Skin of body (tissue), 2 donors: ENCODE results near the gene KDM4C. TPM values are rescaled to one million over a fixed set of nuclear protein-coding genes. Genes with fewer than 3 reads are reported as not detected.

Experiments
- DNase-seq: peaks from one replicate; lab custom pipeline; 2025; lab: John Stamatoyannopoulos, UW
- total RNA-seq: library from RNA; depleted of rRNA; stranded (reverse); fragments of >200 nt; gene quantifications from one replicate; pipeline ENCODE4 v1.2.3, GENCODE V29; 2014

KDM4C gene
- total RNA-seq, 1 donor from 2014 or later: 45.8 TPM

DNA sequence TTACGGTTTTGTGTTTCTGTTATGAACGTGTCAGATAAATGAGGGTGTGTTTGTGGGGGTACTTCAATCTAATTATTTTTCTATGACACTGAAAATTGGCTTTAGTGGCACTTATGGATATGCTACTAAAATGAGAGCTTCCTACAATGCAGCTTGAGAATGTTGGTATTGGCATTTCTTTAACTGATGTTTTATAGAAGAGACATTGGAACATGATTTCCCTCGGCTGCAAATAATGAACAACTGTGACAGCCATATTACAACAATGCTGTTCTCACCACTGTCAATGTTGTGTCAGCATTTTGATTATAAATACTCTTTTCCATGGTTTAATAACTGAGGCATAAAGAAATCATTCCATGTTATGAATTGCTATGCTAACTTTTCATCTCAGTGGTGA, 279.4 kb downstream of the KDM4C start:
- DNase-seq: no peak

DNA sequence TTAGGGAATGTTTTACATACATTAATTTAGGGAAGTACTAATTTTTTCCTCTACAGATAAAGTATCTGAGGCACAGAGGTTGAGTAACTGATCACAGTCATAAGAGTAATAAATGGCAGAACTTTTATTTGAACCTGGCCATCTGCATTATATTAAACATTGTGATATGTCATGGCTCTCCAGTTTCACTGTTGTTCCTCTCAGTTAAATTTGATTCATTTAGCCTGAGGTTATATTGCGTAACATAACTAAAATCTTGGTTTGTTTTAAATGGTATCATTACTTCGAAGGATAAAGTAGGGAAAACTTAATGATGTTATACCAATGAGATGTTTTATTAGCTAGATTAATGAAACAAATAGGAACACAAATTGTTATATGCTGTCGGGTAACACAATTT, 284.4 kb downstream of the KDM4C start:
- DNase-seq: no peak

DNA sequence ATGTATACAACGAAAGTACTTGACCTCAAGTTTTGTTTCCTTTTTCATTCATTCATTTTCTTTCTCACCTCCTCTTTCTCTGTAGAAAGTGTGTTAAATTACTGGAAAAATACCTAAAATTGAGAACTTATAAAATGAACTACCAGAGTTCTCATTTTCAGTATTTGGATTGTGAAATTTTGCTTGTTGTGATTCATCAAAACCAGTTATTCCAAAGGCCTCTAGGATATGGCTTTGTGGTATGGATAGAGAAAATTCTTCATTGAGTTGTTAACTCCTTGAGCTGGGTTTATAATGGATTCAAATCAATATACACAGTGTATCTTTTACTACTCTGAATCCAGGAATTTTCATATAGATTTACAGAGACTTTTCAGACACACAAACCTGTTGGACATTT, 287.6 kb downstream of the KDM4C start:
- DNase-seq: no peak

DNA sequence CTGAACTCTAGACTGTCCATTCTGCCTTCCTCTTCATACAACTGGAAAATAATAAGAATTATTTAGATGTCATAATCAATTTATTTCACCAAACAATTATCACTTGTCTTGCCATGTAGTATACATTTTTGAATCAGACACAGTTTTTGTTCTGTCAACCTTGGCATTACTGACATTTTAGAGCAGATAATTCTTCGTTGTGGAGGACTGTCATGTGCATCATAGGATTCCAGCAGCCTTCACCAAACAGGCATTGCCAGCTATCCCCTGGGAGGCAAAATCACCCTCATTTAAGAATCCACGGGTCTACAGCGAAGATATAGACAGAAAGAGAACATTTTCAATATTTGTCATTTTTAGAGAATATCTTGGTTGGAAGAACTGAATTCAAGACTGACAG, 293.9 kb downstream of the KDM4C start:
- DNase-seq: no peak

DNA sequence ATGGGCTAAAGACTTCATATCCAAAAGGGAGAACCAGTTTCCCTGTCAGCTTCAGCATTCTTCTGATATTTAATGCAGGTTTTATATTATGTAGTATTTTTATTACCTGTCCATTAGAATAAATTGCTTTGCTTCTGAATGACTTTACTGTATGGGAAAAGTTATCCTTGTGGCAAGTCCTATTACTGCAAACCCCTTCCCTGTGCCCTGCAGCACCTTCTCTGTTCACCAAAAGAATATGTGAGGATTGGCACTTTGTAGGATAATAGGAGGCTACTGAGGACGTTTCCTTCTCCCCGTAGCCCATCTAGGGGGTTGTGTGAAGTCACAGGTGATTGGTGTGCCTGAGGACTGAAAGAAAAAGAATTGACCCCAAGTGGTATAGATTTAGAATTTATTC, 296.1 kb downstream of the KDM4C start:
- DNase-seq: no peak

DNA sequence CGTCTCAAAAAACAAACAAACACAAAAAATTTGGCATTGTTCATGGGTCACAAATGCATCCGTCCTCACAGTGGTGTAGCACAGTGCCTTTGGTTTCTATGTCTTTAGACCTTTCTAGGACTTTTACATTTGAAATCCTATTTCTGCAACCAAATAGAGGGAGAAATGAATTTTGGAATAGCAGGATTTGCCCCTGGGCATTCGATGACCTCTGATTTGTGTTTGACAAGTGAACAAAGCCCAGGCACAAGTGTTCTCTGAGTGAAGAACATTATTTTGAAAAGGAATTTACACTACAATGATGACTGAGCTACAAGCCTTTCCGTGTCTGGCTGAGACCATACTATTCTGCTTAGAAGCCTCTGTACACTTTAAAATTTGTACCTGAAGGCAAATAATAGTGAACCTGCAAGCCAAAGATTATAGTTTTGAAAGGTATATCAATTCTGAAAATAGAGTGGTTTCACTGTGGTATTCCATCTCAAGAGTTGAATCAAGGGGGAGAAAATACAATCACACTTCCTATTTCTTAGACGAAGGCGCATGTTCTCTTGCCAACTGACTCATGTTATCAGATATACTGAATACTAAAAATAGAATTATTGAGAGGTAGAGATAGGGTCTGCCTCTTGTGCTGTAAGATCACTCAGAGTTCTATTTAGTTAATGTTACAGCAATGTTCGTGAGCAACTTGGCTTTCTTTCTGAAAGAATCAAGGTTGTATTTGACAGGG, 297.6 kb downstream of the KDM4C start:
- DNase-seq: no peak

DNA sequence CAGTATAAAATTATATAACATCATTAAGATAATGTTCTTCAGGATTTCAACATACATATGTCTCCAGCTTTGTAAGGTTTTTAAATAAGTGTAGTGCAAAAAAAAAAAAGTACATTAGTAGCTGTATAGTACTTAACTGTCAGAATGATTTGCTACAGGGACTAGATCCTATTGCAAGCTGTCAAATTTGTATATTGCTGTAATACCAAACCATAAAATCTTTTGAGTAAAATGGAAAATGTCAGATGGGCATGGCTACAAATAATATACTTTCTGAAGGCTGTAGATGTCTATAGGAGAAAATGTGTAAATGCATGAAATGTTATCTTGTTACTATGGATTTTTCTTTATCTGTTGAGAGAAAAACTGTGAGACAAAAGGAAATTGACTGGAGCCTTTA, 298.5 kb downstream of the KDM4C start:
- DNase-seq: no peak

DNA sequence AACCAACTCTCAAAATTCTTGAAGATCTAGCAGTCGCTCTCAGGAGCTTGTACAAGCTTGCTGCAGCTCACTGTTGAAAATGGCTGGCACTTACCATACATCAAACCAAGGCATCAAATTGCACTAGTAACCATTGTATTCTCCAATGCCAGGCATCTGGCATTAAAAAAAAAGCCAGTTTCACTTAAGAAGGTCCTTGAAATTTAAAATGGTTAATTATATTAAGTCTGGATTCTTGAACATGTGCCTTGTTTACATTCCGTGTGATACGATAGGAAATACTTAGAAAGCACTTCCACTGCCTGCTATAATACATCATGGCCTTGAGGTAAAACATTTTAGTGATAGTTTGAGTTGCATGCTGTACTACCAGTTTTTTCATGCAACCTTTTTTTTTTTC, 300.7 kb downstream of the KDM4C start:
- DNase-seq: no peak

DNA sequence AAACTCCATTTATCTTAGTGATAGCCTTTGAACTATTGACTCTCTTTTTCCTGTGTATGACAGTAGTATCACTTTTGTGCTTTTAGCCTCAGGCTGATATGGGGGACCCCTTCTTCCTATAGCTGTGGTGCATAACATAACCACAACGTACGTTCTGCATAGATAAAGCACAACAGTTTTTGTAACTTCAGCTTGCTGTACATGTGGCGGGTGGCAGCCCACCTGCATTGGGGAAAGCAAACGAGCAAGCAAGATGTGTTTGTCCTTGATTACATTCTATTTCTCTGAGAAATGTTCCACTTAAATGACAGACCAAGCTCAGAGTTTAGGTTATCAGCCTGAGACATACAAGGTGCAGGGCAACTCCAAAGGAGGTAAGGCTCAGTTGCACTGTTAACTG, 309.4 kb downstream of the KDM4C start:
- DNase-seq: no peak

DNA sequence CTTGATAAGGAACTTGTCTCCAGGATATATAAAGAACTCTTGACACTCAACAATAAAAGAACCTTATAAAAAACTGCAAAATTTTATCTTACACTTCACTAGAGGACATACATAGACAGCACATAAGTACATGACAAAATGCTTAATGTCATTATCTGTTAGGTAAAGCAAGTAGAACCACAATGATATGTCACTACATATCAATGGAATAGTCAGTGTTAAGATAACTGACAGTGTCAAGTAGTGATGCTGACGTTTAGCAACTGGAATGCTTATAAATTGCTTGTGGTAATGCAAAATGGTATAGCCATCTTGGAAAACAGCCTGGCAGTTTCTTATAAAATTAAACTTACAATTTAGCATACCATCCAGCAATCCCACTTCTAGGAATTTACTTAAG, 314.1 kb downstream of the KDM4C start:
- no peak for DNase-seq

DNA sequence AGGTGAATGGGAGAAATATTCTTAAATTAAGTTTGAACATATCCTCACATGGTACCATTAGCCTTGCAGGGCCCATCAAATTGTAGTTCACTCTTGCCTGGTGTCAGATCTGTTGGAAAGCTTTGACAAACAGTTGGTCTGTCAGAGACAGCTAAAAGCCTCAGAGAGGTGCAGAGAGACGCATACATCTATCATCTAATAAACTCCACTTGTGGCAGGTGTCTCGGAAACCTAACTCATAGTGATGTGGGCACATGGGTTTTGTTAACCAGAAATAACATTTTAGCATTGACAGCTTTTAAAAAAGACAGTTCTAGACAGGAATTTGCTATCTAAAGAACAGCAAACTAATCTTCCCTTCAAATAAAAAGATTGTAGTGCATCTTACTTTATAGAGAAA, 315.9 kb downstream of the KDM4C start:
- DNase-seq: no peak

DNA sequence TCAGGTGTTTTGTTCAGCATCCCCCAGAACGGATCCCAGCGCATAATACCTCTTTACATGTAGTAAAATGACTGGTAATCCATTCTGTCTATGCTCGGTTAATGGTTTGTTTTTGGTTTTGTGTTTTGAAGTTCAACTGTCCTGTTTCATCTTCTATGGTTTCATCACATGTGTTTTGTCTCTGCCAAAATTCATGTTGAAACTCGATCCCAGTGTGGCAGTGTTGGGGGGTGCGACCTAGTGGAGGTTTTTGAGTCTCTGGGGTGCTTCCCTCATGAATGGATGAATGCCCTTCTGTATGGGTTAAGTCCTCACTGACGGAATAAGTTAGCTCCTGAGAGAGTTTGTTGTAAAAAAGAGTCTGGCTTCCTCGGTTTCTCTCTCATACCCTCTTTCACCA, 317.4 kb downstream of the KDM4C start:
- DNase-seq: no peak

DNA sequence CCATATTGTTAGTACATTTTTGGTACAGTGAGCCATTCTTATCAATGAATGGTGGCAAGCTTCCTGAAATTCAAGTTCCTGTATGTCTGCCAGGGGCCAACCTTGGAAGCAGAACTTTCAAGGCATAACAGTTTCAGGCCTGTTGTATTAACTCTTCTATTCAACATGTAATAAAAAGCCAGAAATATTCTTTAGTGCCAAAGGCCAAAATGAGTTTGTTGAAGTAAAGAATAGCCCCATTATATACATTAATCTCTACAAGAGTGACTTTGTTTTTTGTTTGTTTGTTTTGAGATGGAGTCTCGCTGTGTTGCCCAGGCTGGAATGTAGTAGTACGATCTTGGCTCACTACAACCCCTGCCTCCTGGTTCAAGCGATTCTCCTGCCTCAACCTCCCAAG, 321.3 kb downstream of the KDM4C start:
- no peak for DNase-seq

DNA sequence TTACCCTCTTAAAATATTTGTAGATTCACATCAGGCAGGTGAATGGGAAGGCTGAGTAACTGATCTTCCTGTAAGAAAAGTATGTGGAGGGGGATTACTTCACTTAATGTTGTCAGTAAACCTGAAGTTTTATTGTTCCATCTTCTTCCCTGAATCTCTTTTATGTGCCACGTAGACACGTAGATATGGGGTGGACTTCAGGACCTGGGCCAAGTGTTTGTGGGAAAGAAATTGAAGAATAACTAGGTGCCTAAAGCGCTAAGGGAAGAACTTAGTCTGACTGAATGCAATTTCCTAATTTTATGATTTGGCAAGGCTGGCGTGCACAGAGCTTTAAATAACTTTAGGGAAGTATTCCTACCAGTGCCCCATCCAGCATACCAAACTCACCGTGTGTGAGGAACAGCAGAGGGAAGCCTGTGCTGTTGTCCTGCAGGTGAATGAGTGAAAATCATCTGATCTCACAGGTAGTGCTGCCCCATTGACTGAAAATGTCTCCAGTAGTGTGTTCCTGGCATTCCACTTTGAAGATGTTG, 323.4 kb downstream of the KDM4C start:
- DNase-seq: no peak

DNA sequence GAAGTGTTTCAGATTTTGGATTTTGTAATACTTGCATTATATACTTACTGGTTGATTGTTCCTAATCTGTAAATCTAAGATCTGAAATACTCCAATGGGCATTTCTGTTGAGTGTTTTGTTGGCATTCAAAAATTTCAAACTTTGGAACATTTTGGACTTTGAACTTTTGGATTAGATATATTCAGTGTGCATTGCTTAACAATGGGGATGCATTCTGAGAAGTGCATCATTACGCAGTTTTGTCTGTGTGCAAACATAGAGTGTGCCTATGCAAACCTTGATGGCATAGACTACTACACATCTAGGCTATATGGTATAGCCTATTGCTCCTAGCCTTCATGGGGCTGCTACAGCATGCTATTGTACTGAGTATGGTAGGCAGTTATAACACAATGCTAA, 325.4 kb downstream of the KDM4C start:
- DNase-seq: no peak

DNA sequence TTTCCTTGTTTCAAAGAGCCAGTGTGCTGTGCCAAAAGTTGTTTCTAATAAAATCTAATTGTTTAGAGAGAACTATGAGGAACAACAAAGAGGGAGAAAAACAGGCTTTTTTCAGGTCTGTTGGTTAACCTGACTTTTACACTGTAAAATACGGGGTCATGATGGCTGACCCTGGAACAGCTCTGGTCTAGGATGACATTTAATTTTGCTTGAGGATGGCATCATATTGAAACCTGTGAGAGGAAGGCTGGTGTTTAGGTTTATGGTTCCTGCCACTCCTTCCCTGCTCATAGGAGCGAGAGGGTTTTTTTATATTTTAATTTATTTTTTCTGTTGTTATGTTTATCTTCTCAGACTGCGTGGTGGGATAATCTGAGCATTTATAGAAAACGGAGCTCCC, 327.6 kb downstream of the KDM4C start:
- no peak for DNase-seq

DNA sequence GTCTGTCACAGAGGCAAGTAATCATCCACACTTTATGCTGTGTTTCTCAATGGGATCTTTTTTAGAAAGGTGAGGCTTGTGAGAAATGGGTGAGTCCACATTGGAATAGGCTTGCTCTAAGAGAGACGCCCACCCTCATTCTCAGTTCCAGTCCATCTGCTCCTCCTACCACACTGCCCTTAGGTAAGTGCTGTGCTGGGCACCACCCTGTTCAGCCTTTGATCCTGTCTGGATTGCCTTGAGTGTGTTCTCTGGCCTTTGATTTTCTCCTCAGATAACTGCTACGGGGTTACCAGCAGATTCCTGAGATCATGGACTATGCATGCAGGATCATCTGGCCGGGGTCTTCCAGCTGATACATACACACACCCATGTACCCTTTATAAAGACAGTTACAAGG, 328.6 kb downstream of the KDM4C start:
- no peak for DNase-seq

DNA sequence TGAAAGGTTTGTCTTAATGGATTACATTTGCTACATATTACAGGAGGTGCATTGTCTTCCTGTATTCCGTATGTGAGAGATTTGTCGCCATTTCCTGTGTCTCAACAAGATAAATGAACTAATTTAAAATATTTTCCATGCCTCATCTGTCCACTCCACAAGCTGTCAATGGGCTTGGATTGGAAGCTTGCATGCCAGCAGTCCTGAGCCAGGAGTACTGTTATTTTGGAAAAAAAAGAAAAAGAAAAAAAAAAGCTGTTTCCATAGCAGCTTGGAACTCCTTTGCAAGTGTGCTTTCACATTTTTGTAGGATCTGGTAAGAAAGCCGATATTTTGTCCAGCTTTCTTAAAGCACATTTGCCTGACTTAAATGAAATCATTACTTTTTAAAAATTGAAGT, 330.8 kb downstream of the KDM4C start:
- peak; percentile 38 for DNase-seq

DNA sequence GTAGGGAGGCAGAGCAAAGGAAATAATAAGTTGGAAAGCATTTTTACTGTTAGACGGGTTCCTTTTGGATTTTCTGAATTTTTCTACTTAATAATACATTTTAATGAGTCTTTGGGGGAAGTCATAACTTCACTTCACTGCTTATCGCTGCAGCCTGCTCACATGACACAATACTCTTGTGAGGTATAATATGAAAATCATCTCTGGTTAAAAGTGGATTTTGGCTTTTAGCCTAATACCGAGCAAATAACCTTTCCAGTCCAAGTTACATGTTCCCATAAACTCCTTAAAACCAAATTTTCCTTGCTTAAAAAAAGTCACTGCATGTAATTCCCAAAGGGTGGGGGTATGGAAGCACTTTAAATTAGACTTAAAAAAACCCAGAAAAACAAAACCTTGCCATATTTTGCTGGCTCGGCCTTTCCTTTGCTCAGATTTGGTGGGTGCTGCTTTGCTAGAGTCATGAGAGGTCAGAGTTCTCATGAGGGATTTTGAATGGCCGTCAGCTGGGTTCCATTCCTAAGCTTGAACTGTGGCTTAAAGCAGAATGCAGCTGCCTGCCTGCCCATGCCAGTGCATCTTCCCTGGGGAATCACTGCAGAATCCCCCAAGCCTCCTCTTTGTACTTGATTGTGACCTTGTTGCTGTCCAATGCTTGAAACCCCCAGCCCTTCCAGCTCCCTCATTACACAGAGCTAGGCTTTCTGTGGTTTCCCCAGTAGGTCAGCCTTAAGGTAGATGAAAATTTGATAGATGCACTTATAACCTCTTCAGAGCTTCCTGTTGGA, 331.8 kb downstream of the KDM4C start:
- peak; percentile 2 for DNase-seq

DNA sequence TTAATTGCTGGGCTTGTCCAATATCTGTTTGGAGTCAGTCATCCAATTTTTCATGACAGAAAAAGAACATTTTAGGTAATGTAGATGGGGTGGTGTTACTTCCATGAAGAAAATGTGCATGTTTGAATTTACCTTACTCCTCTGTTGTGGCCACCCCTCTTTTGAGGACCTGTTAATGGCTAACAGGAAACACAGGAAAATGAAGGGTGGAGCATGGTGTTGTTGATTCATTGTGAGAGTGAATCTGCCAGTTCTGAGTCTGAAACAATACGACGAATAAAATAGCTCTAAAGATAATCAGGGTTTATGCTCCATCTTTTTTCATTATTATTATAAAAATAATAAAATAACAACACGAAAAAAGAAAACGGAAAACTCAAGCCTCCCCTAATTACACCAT, 335.3 kb downstream of the KDM4C start:
- no peak for DNase-seq

DNA sequence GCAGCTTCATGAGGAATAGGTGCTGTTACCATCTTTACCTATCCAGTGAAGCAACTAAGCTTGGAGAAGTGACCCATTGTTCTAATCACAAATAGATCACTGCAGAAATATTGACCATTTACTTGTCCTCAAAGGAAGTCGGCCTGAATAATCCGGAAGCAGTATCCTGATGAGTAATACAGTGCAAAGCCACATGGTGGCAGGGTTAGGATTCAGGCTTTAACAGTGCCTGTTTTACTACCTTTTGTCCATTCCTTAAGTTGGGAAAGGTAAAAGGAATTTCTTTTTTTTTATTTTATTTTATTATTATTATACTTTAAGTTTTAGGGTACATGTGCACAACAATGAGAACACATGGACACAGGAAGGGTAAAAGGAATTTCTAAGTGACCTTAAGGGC, 336.3 kb downstream of the KDM4C start:
- DNase-seq: no peak

DNA sequence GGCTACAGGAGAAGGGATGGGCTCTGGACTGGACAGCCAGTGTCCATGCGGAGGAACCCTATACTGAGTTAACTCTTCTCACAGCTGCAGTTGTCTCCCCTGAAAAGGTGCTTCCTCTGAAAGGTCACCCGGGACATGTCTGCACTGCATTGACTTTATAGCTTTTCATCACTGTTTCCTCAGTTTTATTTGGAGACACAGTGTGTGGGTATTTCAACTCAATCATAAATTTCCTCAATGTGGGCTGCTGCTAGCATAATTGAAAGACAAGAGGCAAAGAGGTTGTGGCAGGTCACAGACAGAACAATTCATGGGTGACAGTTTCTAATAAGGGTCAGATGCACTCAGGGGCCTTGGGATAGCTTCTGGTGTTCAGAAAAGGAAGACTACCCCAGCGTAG, 336.8 kb downstream of the KDM4C start:
- no peak for DNase-seq

DNA sequence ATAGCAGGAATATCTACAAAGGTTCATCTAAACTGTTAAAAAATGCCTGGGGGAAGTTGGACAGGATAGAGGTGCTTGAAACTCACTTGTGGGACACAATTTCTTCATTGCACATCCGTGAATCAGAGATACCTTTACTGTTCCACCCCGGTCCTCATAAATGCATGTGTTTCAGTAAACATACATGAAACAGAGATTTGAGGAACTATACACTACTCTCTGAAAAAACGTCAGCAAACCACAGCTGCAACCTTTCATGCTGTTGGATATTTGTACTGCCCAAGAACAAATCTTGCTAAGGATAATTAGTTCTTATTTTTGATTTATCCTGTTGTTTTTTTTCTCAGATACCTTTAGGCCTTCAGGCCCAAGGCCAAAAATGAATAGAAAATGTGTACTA, 337.3 kb downstream of the KDM4C start:
- DNase-seq: no peak
